HepG2 (cell line): ENCODE data around the gene LIMK2. TPM values are rescaled to one million over a fixed set of nuclear protein-coding genes. Genes with fewer than 3 reads are reported as not detected.

Experiments
- ARID5B ChIP-seq: IDR thresholded peaks from 2 replicates; pipeline ENCODE4 v1.4.0; 2020; ENCODE audit warnings: mild to moderate bottlenecking, missing genetic modification reagents
- EP300 ChIP-seq, 3 experiments: sonication (generic) in 1 of 3; formaldehyde crosslinking in 1 of 3; IDR thresholded peaks; 2 replicates each; pipeline versions ENCODE4 v1.5.1 to v1.6.1; 2011 to 2020; ENCODE audit warnings: low read depth in 2 of 3, low read length in 2 of 3, borderline replicate concordance in 1 of 3, improper control_type of control experiment in 1 of 3, mild to moderate bottlenecking in 1 of 3, missing genetic modification reagents in 1 of 3, moderate library complexity in 1 of 3
- ERF ChIP-seq: IDR thresholded peaks from 2 replicates; pipeline ENCODE4 v1.6.1; 2018; ENCODE audit warnings: missing biosample characterization, missing genetic modification reagents
- FIP1L1 ChIP-seq: fragments of 200-400 bp; formaldehyde crosslinking; IDR thresholded peaks from 2 replicates; pipeline ENCODE4 v1.6.1; 2018; ENCODE audit warnings: low read depth, mild to moderate bottlenecking, low read length, moderate library complexity, borderline replicate concordance; ENCODE audit not compliant: insufficient read depth
- FOXP1 ChIP-seq, 2 experiments: fragments of 450-650 bp in 1 of 2; IDR thresholded peaks; 2 replicates each; pipeline ENCODE4 v1.6.1; 2017 to 2018; ENCODE audit warnings: antibody characterized with exemption in 1 of 2
- HHEX ChIP-seq: IDR thresholded peaks from 2 replicates; pipeline ENCODE4 v1.6.1; 2016; ENCODE audit warnings: control low read depth
- JDP2 ChIP-seq: sonication (generic); formaldehyde crosslinking; IDR thresholded peaks from 2 replicates; pipeline ENCODE4 v1.8.1; 2022; ENCODE audit warnings: missing genetic modification reagents, borderline replicate concordance
- LCORL ChIP-seq, 2 experiments: fragments of 450-650 bp in 1 of 2; sonication (generic) in 1 of 2; formaldehyde crosslinking in 1 of 2; IDR thresholded peaks; 2 replicates each; pipeline versions ENCODE4 v1.5.0 to v1.6.1; 2017 to 2020; ENCODE audit warnings: antibody characterized with exemption in 1 of 2, missing genetic modification reagents in 1 of 2
- MAX ChIP-seq: IDR thresholded peaks from 2 replicates; pipeline ENCODE4 v1.6.1; 2012; ENCODE audit warnings: inconsistent platforms
- MZF1 ChIP-seq: sonication (generic); formaldehyde crosslinking; IDR thresholded peaks from 2 replicates; pipeline ENCODE4 v1.8.1; 2023; ENCODE audit warnings: mild to moderate bottlenecking, missing genetic modification reagents, borderline replicate concordance
- NFE2 ChIP-seq: sonication (generic); formaldehyde crosslinking; IDR thresholded peaks from 2 replicates; pipeline ENCODE4 v1.4.0; 2020; ENCODE audit warnings: missing genetic modification reagents
- PBX3 ChIP-seq: sonication (generic); formaldehyde crosslinking; IDR thresholded peaks from 2 replicates; pipeline ENCODE4 v1.8.1; 2023; ENCODE audit warnings: missing genetic modification reagents, inconsistent platforms, borderline replicate concordance
- ZNF33B ChIP-seq: sonication (generic); formaldehyde crosslinking; IDR thresholded peaks from 2 replicates; pipeline ENCODE4 v1.5.1; 2020; ENCODE audit warnings: mild to moderate bottlenecking, missing genetic modification reagents
- ZNF350 ChIP-seq: sonication (generic); formaldehyde crosslinking; IDR thresholded peaks from 2 replicates; pipeline ENCODE4 v1.4.0; 2020; ENCODE audit warnings: mild to moderate bottlenecking, low read depth, missing genetic modification reagents, borderline replicate concordance
- ZNF430 ChIP-seq: sonication (generic); formaldehyde crosslinking; IDR thresholded peaks from 2 replicates; pipeline ENCODE4 v1.9.0; 2021; ENCODE audit warnings: mild to moderate bottlenecking, missing genetic modification reagents
- ZNF558 ChIP-seq: sonication (generic); formaldehyde crosslinking; IDR thresholded peaks from 2 replicates; pipeline ENCODE4 v1.9.0; 2022; ENCODE audit warnings: mild to moderate bottlenecking, missing genetic modification reagents, borderline replicate concordance
- ZNF616 ChIP-seq: sonication (generic); formaldehyde crosslinking; IDR thresholded peaks from 2 replicates; pipeline ENCODE4 v1.5.0; 2020; ENCODE audit warnings: low read depth, mild to moderate bottlenecking, missing genetic modification reagents
- ZNF660 ChIP-seq: sonication (generic); formaldehyde crosslinking; IDR thresholded peaks from 2 replicates; pipeline ENCODE4 v1.5.1; 2020; ENCODE audit warnings: mild to moderate bottlenecking, low read depth, missing genetic modification reagents, borderline replicate concordance
- ZNF674 ChIP-seq: sonication (generic); formaldehyde crosslinking; IDR thresholded peaks from 2 replicates; pipeline ENCODE4 v1.5.0; 2020; ENCODE audit warnings: low read depth, mild to moderate bottlenecking, missing genetic modification reagents
- ZNF775 ChIP-seq: sonication (generic); formaldehyde crosslinking; IDR thresholded peaks from 2 replicates; pipeline ENCODE4 v1.4.0; 2020; ENCODE audit warnings: missing genetic modification reagents, mild to moderate bottlenecking, moderate library complexity, borderline replicate concordance
- ZSCAN29 ChIP-seq: sonication (generic); formaldehyde crosslinking; conservative IDR thresholded peaks from 2 replicates; pipeline ENCODE4 v1.4.0; 2020; ENCODE audit warnings: mild to moderate bottlenecking, missing genetic modification reagents
- polyA plus RNA-seq, 8 experiments: library from polyadenylated mRNA; depleted of rRNA in 3 of 8; stranded (reverse) in 7 of 8; unstranded in 1 of 8; fragments of >200 nt; fragmentation: Illumina TruSeq in 4 of 8; extraction: Trizol in 4 of 8; gene quantifications; 2 replicates each; pipeline versions ENCODE4 v1.2.1 to v1.2.3, GENCODE V29; 2011 to 2016; ENCODE audit warnings: low read depth in 4 of 8, missing spikeins in 1 of 8, mixed read lengths in 1 of 8; ENCODE audit not compliant: insufficient read depth in 1 of 8
- total RNA-seq, 5 experiments: library from RNA; depleted of rRNA; stranded (reverse); fragments of >200 nt; fragmentation: Illumina TruSeq; extraction: Trizol; gene quantifications; 2 replicates each; pipeline ENCODE4 v1.2.3, GENCODE V29; 2016; ENCODE audit warnings: low read depth in 1 of 5

LIMK2 gene
- total and polyA plus RNA-seq, 2 of the 13 experiments (the other 11 are each of a cell fraction or from before 2014, with no cell fraction given) = 20.9 to 29.8 TPM

- TF ChIP-seq ARID5B (CRISPR knock-in tag) (peak; percentile 75), ZNF33B (CRISPR knock-in tag) (no peak), HHEX (CRISPR knock-in tag) (0 out of 2 replicates have a peak, but pooled peaks have one; percentile 10), ZSCAN29 (CRISPR knock-in tag) (no peak), ZNF660 (CRISPR knock-in tag) (no peak), ERF (CRISPR knock-in tag) (peak; percentile 52; the same call in 1 of the 2 replicates), FOXP1 (IDR thresholded peaks at IDR 0.05) (no peak), FOXP1 (CRISPR knock-in tag; IDR thresholded peaks at IDR 0.05) (peak; percentile 46; the same call in 1 of the 2 replicates), LCORL (IDR thresholded peaks at IDR 0.05) (no peak), LCORL (CRISPR knock-in tag; IDR thresholded peaks at IDR 0.05) (peak; percentile 87), ZNF430 (CRISPR knock-in tag) (no peak), MAX (peak; percentile 52; the same call in 1 of the 2 replicates), FIP1L1 (no peak), ZNF674 (CRISPR knock-in tag) (no peak), JDP2 (no peak), MZF1 (CRISPR knock-in tag) (no peak), EP300 (IDR thresholded peaks at IDR 0.05; ENCODE audit: low read depth in 2 of 2, low read length in 2 of 2) (peak in 1 of 2 experiments; percentile 85; a peak in 2 of 4 replicates), EP300 (CRISPR knock-in tag; IDR thresholded peaks at IDR 0.05; ENCODE audit: borderline replicate concordance) (peak; percentile 66), PBX3 (no peak), NFE2 (CRISPR knock-in tag) (no peak), ZNF775 (CRISPR knock-in tag) (no peak), ZNF350 (CRISPR knock-in tag) (peak; percentile 30; the same call in 1 of the 2 replicates), ZNF558 (CRISPR knock-in tag) (no peak), ZNF616 (CRISPR knock-in tag) (no peak)
Measured at GRCh38 chr22:31210556-31211421, 1.3 kb upstream of the LIMK2 start (continued).
